DMS114 treated with DMSO at 0.1 percent for 48 hours (cell line): ENCODE data around the gene SYTL2.
"Not testable (repeated sequence)": the region's sequence is repeated elsewhere in the genome, so short reads cannot be mapped to it uniquely, and the experiment has no call there.

Source experiments
- DNase-seq: peaks from one replicate; lab custom pipeline; 2025; ENCODE audit not compliant: unreplicated experiment; lab: John Stamatoyannopoulos, UW

SYTL2 gene

GRCh38 chr11:85698195-85698594 lies 112.7 kb downstream of the SYTL2 start:
- DNase-seq = no peak

GRCh38 chr11:85697747-85698146 lies 113.2 kb downstream of the SYTL2 start:
- DNase-seq = no peak

GRCh38 chr11:85695546-85695945 lies 115.4 kb downstream of the SYTL2 start:
- no peak for DNase-seq

- peak; percentile 17 for DNase-seq
Observed at GRCh38 chr11:85694385-85694980, 116.5 kb downstream of the SYTL2 start.

- peak; percentile 92 for DNase-seq
Observed at GRCh38 chr11:85685820-85686459, 125.0 kb downstream of the SYTL2 start, which contains the start of gene CCDC89. Gene CCDC89, minus strand, starts transcription at chr11:85686195. Its CDS starts 65 bp downstream, at chr11:85686130.

- peak; percentile 19 for DNase-seq
Observed at GRCh38 chr11:85685125-85685819, 125.7 kb downstream of the SYTL2 start.

- DNase-seq = peak; percentile 31
Observed at GRCh38 chr11:85682330-85683305, 128.3 kb downstream of the SYTL2 start.

GRCh38 chr11:85680897-85681296 lies 130.0 kb downstream of the SYTL2 start:
- no peak for DNase-seq

- no peak for DNase-seq
Observed at GRCh38 chr11:85679576-85679975, 131.4 kb downstream of the SYTL2 start.

- DNase-seq = no peak
Observed at GRCh38 chr11:85673393-85673792, 137.5 kb downstream of the SYTL2 start.

GRCh38 chr11:85672105-85672902 lies 138.6 kb downstream of the SYTL2 start:
- no peak for DNase-seq

- DNase-seq = not testable (repeated sequence)
Observed at GRCh38 chr11:85670949-85671663, 139.8 kb downstream of the SYTL2 start.

GRCh38 chr11:85668157-85668556 lies 142.8 kb downstream of the SYTL2 start:
- DNase-seq = no peak

- DNase-seq = no peak
Observed at GRCh38 chr11:85666687-85667086, 144.3 kb downstream of the SYTL2 start.

GRCh38 chr11:85665733-85666132 lies 145.2 kb downstream of the SYTL2 start:
- DNase-seq = no peak

GRCh38 chr11:85664615-85665481 lies 146.1 kb downstream of the SYTL2 start, which contains the start of gene CREBZF:
Gene CREBZF, minus strand, starts transcription at chr11:85665129. Its CDS starts 254 bp downstream, at chr11:85664875.
- DNase-seq = peak; percentile 84

GRCh38 chr11:85663753-85664614 lies 147.0 kb downstream of the SYTL2 start:
- DNase-seq = peak; percentile 11
